HEK293 (cell line): ENCODE data around the gene NUDCD3.
A peak's percentile ranks its signal among the peaks of the same experiment; 100 is the strongest.

ENCODE experiments used
- CTCF ChIA-PET: fragments of 350-600 bp; formaldehyde crosslinking; extraction: SDS; loops from one replicate; lab custom pipeline; 2021; ENCODE audit warnings: antibody characterized with exemption; lab: Yijun Ruan, JAX
- POLR2A ChIA-PET: fragments of 300-600 bp; formaldehyde crosslinking; extraction: SDS; loops from one replicate; lab custom pipeline; 2020; ENCODE audit warnings: antibody characterized with exemption, inconsistent platforms; lab: Yijun Ruan, JAX
- H3K27ac ChIP-seq: fragments of 200-500 bp; sonication (Bioruptor generic); 2 replicates; pipeline ENCODE4 v1.5.1; 2014; ENCODE audit warnings: low read depth, low read length, control low read depth, inconsistent platforms; ENCODE audit errors: extremely low read depth
- H3K36me3 ChIP-seq, 2 experiments: fragments of 200-500 bp in 1 of 2; sonication (Bioruptor generic) in 1 of 2; 1 replicate in 1 of 2; 2 replicates in 1 of 2; pipeline ENCODE4 v1.5.1; 2014 to 2017; ENCODE audit warnings: inconsistent platforms in 2 of 2, low read length in 2 of 2; ENCODE audit not compliant: control insufficient read depth in 2 of 2, insufficient read depth in 1 of 2
- H3K4me1 ChIP-seq: fragments of 200-500 bp; sonication (Bioruptor generic); 2 replicates; pipeline ENCODE4 v1.5.1; 2014; ENCODE audit warnings: mild to moderate bottlenecking, low read length, inconsistent platforms; ENCODE audit not compliant: control insufficient read depth, insufficient read depth
- H3K4me3 ChIP-seq: 2 replicates; pipeline ENCODE4 v1.5.1; 2011; ENCODE audit warnings: low read depth, mild to moderate bottlenecking, control low read depth, low read length, moderate library complexity
- H3K9me3 ChIP-seq: fragments of 200-500 bp; sonication (Bioruptor generic); 2 replicates; pipeline ENCODE4 v1.5.1; 2014; ENCODE audit warnings: low read depth, low read length, inconsistent platforms; ENCODE audit not compliant: control insufficient read depth, insufficient read depth
- EGR2 ChIP-seq: fragments of 450-650 bp; formaldehyde crosslinking; IDR thresholded peaks from 2 replicates; pipeline ENCODE4 v1.5.1; 2016; ENCODE audit warnings: low read depth, missing biosample characterization, missing genetic modification characterization
- GFI1B ChIP-seq: fragments of 450-650 bp; formaldehyde crosslinking; IDR thresholded peaks from 2 replicates; pipeline ENCODE4 v1.5.1; 2016; ENCODE audit warnings: missing biosample characterization, missing genetic modification characterization
- GLIS1 ChIP-seq: fragments of 450-650 bp; formaldehyde crosslinking; IDR thresholded peaks from 2 replicates; pipeline ENCODE4 v1.5.1; 2016; ENCODE audit warnings: missing biosample characterization, missing genetic modification characterization
- GLIS2 ChIP-seq: fragments of 450-650 bp; formaldehyde crosslinking; IDR thresholded peaks from 2 replicates; pipeline ENCODE4 v1.5.1; 2016; ENCODE audit warnings: missing biosample characterization, missing genetic modification characterization
- IKZF3 ChIP-seq: fragments of 450-650 bp; IDR thresholded peaks from 2 replicates; pipeline ENCODE4 v1.5.0; 2018; ENCODE audit warnings: missing biosample characterization, mild to moderate bottlenecking, missing genetic modification characterization, moderate library complexity
- KLF10 ChIP-seq: fragments of 450-650 bp; IDR thresholded peaks from 2 replicates; pipeline ENCODE4 v1.5.1; 2018; ENCODE audit warnings: missing biosample characterization, mild to moderate bottlenecking, missing genetic modification characterization
- PRDM6 ChIP-seq: fragments of 450-650 bp; formaldehyde crosslinking; IDR thresholded peaks from 2 replicates; pipeline ENCODE4 v1.5.1; 2017; ENCODE audit warnings: missing biosample characterization, missing genetic modification characterization
- ZFP41 ChIP-seq: fragments of 450-650 bp; formaldehyde crosslinking; IDR thresholded peaks from 2 replicates; pipeline ENCODE4 v1.5.1; 2016; ENCODE audit warnings: missing biosample characterization, missing genetic modification characterization, borderline replicate concordance
- ZFP69B ChIP-seq: fragments of 450-650 bp; formaldehyde crosslinking; IDR thresholded peaks from 2 replicates; pipeline ENCODE4 v1.5.1; 2016; ENCODE audit warnings: missing biosample characterization, missing genetic modification characterization
- ZNF121 ChIP-seq: fragments of 450-650 bp; formaldehyde crosslinking; IDR thresholded peaks from 2 replicates; pipeline ENCODE4 v1.5.1; 2016; ENCODE audit warnings: missing biosample characterization, missing genetic modification characterization
- ZNF211 ChIP-seq: fragments of 450-650 bp; formaldehyde crosslinking; IDR thresholded peaks from 2 replicates; pipeline ENCODE4 v1.5.1; 2016; ENCODE audit warnings: low read depth, missing biosample characterization, missing genetic modification characterization
- ZNF221 ChIP-seq: fragments of 450-650 bp; formaldehyde crosslinking; IDR thresholded peaks from 2 replicates; pipeline ENCODE4 v1.5.1; 2017; ENCODE audit warnings: missing biosample characterization, missing genetic modification characterization, borderline replicate concordance
- ZNF37A ChIP-seq: fragments of 450-650 bp; IDR thresholded peaks from 2 replicates; pipeline ENCODE4 v1.5.1; 2018; ENCODE audit warnings: missing biosample characterization, missing genetic modification characterization
- ZNF423 ChIP-seq: fragments of 450-650 bp; formaldehyde crosslinking; IDR thresholded peaks from 2 replicates; pipeline ENCODE4 v1.5.1; 2016; ENCODE audit warnings: missing biosample characterization, missing genetic modification characterization
- ZNF521 ChIP-seq: fragments of 450-650 bp; formaldehyde crosslinking; IDR thresholded peaks from 2 replicates; pipeline ENCODE4 v1.5.1; 2017; ENCODE audit warnings: missing biosample characterization, mild to moderate bottlenecking, missing genetic modification characterization
- ZNF561 ChIP-seq: fragments of 450-650 bp; IDR thresholded peaks from 2 replicates; pipeline ENCODE4 v1.5.1; 2018; ENCODE audit warnings: missing biosample characterization, missing genetic modification characterization, borderline replicate concordance
- ZNF610 ChIP-seq: fragments of 450-650 bp; formaldehyde crosslinking; IDR thresholded peaks from 2 replicates; pipeline ENCODE4 v1.5.1; 2016; ENCODE audit warnings: missing biosample characterization, missing genetic modification characterization, borderline replicate concordance
- ZNF629 ChIP-seq: fragments of 450-650 bp; formaldehyde crosslinking; IDR thresholded peaks from 2 replicates; pipeline ENCODE4 v1.5.1; 2017; ENCODE audit warnings: missing biosample characterization, missing genetic modification characterization
- ZNF664 ChIP-seq: fragments of 450-650 bp; formaldehyde crosslinking; IDR thresholded peaks from 2 replicates; pipeline ENCODE4 v1.5.1; 2016; ENCODE audit warnings: missing biosample characterization, missing genetic modification characterization
- ZNF76 ChIP-seq: fragments of 450-650 bp; formaldehyde crosslinking; IDR thresholded peaks from 2 replicates; pipeline ENCODE4; 2016; ENCODE audit warnings: low read depth, missing biosample characterization, missing genetic modification characterization, borderline replicate concordance
- TF ChIP-seq, protein P1 (sequence below): fragments of 450-650 bp; formaldehyde crosslinking; IDR thresholded peaks from 2 replicates; pipeline ENCODE4 v1.5.1; 2016; ENCODE audit warnings: missing biosample characterization, missing genetic modification characterization

NUDCD3 gene

DNA sequence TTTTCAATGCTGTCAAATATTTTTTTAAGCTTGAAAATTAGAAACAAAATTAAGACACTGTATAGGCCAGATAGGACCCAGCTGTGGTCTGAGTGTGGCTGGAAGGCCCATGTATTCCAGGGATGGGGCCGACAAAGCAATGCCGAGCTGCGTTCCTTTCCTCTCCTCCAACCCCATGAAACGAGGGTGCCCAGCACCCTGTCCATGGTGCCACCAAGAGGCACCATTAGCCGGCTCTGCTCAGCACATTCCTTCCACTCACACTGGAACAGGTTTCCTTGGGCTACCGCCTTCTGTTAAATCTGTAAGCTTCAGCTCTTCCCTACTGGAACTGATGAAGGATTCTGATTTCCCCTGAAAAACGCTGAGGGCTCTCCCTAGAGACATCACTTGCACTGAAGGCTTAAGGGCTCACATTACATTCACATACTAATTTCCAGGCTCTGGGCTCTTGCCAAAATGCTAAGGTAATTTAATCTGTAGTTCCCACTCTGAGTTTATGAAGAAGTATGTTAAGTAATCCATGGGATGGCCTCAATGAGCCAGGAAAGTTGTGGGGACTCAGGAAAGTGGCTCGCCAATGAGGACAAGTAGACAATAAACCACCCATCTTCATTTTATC is 91.4 kb downstream of the NUDCD3 start (continued):
- TF ChIP-seq, protein P1, sequence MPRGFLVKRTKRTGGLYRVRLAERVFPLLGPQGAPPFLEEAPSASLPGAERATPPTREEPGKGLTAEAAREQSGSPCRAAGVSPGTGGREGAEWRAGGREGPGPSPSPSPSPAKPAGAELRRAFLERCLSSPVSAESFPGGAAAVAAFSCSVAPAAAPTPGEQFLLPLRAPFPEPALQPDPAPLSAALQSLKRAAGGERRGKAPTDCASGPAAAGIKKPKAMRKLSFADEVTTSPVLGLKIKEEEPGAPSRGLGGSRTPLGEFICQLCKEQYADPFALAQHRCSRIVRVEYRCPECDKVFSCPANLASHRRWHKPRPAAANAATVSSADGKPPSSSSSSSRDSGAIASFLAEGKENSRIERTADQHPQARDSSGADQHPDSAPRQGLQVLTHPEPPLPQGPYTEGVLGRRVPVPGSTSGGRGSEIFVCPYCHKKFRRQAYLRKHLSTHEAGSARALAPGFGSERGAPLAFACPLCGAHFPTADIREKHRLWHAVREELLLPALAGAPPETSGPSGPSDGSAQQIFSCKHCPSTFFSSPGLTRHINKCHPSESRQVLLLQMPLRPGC (tag by site-specific recombination): peak; percentile 33; the same call in 1 of the 2 replicates
- 0 out of 2 replicates have a peak, but pooled peaks have one; percentile 46 for TF ChIP-seq ZFP69B (tag by site-specific recombination)

DNA sequence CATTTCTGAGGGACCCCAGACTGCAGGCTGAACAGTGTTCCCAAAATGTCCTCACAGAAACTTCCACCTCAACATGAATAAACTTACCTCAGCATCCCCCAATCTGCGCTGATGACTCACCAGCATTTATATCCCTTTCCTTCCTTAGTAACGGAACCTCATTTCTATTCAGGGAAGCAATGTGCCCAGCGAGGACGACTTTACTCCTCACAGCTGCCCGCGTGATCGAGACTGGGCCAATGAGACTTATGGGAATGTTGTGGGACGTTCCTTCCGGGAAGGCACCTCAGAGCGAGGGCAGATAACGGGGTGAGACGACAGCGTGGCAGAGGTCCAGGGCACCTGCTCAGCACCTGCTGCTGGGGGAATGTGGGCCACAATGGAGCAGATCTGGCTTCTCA is 91.9 kb downstream of the NUDCD3 start:
- peaks cover 0 to 28% of the 10 kb centered on the region in 2 experiments; a peak in 1 of 3 replicates for H3K36me3 ChIP-seq

DNA sequence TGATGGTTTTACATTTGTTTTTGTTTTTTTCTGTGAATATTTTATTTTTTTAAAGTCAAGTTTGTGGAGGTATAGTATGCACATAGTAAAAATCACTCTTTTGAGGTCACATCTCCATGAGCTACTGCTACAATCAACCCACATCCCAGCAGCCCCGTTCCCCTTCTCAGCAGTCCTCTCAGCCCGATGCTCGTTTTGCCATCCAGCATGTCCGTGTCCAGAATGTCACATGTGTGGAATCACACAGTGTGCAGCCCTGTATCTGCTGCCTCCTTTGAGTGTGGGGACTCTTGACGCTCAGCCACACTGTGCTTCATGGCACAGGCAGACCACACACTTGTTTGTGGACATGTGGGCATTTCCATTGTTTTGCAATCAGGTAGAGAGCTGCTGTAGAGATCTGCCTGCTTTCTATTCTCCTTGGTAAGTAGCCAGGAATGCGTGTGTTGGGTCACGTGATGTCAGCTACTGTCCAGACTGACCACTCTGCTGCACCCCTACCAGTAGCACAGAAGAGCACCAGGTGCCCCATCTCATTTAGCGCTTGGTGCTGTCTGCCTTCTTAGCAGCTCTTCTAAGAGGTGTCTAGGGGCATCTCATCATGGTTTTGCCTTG is 93.4 kb downstream of the NUDCD3 start:
- H3K4me3 ChIP-seq: no peak overlapping the region
- H3K4me1 ChIP-seq: peaks cover 14% of the 10 kb centered on the region
- no peak overlapping the region for H3K27ac ChIP-seq
- H3K36me3 ChIP-seq: peaks cover 0 to 29% of the 10 kb centered on the region in 2 experiments; a peak in 1 of 3 replicates
- ChIA-PET POLR2A (no interaction called here), CTCF (interaction anchor here (0.8 kb wide), 1 partner anchor 138 kb away, joined by 3 read pairs; no protein-coding TSS in a partner anchor)
- no peaks in the 10 kb centered on the region for H3K9me3 ChIP-seq
- TF ChIP-seq GLIS1 (tag by site-specific recombination) (no peak), ZNF610 (tag by site-specific recombination) (no peak), EGR2 (tag by site-specific recombination) (no peak), ZNF121 (no peak), ZNF221 (tag by site-specific recombination) (no peak)

More for the DNA sequence above, 91.9 kb downstream of the NUDCD3 start:
- ChIA-PET POLR2A (no interaction called here), CTCF (no interaction called here)
- TF ChIP-seq PRDM6 (tag by site-specific recombination) (no peak), IKZF3 (no peak), GFI1B (no peak), ZNF211 (no peak), KLF10 (tag by site-specific recombination) (no peak), ZNF629 (tag by site-specific recombination) (no peak), ZNF561 (tag by site-specific recombination) (no peak), ZNF423 (tag by site-specific recombination) (no peak), ZFP41 (tag by site-specific recombination) (no peak), GLIS2 (tag by site-specific recombination) (no peak), ZNF521 (tag by site-specific recombination) (no peak), ZNF664 (tag by site-specific recombination) (no peak), ZNF37A (tag by site-specific recombination) (no peak), ZNF76 (tag by site-specific recombination) (no peak)
- Histone ChIP-seq H3K4me1 (peaks cover 14% of the 10 kb centered on the region), H3K9me3 (no peaks in the 10 kb centered on the region), H3K4me3 (no peak overlapping the region), H3K27ac (no peak overlapping the region)
